Activated CD8-positive, alpha-beta memory T cell treated with anti-CD3 and anti-CD28 coated beads, Interleukin-2, amount 50 U/mL, for 24 hours (primary cell): ENCODE measurements around the gene STX5.
"Not testable (repeated sequence)": the region's sequence is repeated elsewhere in the genome, so short reads cannot be mapped to it uniquely, and the experiment has no call there.

ENCODE experiments used
- DNase-seq: peaks from one replicate; pipeline ENCODE4 v3.0.0-alpha.2; 2020; ENCODE audit errors: extremely low read depth

Gene STX5

GRCh38 chr11:62830904-62831519 lies 839 bp downstream of the STX5 start:
- DNase-seq = no peak

GRCh38 chr11:62828130-62828529 lies 3.7 kb downstream of the STX5 start:
- DNase-seq = not testable (repeated sequence)

- no peak for DNase-seq
Observed at GRCh38 chr11:62823677-62824076, 8.2 kb downstream of the STX5 start.

GRCh38 chr11:62817129-62817528 lies 14.7 kb downstream of the STX5 start:
- no peak for DNase-seq

- no peak for DNase-seq
Observed at GRCh38 chr11:62816557-62816956, 15.3 kb downstream of the STX5 start.

GRCh38 chr11:62811659-62812058 lies 20.2 kb downstream of the STX5 start:
- no peak for DNase-seq

- no peak for DNase-seq
Observed at GRCh38 chr11:62810748-62811147, 21.1 kb downstream of the STX5 start.

GRCh38 chr11:62806611-62807121 lies 25.2 kb downstream of the STX5 start:
- DNase-seq = no peak

GRCh38 chr11:62805961-62806441 lies 25.9 kb downstream of the STX5 start:
- no peak for DNase-seq

GRCh38 chr11:62805076-62805892 lies 26.6 kb downstream of the STX5 start, which contains the start of gene NXF1:
Gene NXF1 (minus strand): TSS chr11:62805440. CDS start chr11:62805356, 84 bp downstream.
- peak; percentile 87 for DNase-seq

- DNase-seq = no peak
Observed at GRCh38 chr11:62804310-62805075, 27.4 kb downstream of the STX5 start.

- no peak for DNase-seq
Observed at GRCh38 chr11:62801071-62801470, 30.8 kb downstream of the STX5 start.

- no peak for DNase-seq
Observed at GRCh38 chr11:62799486-62799885, 32.4 kb downstream of the STX5 start.

GRCh38 chr11:62796281-62796680 lies 35.6 kb downstream of the STX5 start:
- DNase-seq = no peak

GRCh38 chr11:62794201-62794775 lies 37.6 kb downstream of the STX5 start:
- DNase-seq = no peak

GRCh38 chr11:62792202-62792575 lies 39.7 kb downstream of the STX5 start:
- DNase-seq = no peak

GRCh38 chr11:62791501-62792201 lies 40.2 kb downstream of the STX5 start, which contains the start of gene TMEM223:
Gene TMEM223 (minus strand): TSS chr11:62792006. CDS start chr11:62791994, 12 bp downstream.
- peak; percentile 78 for DNase-seq

GRCh38 chr11:62789576-62789975 lies 42.3 kb downstream of the STX5 start:
- DNase-seq = no peak

GRCh38 chr11:62788991-62789390 lies 42.9 kb downstream of the STX5 start:
- no peak for DNase-seq

GRCh38 chr11:62787005-62787759 lies 44.7 kb downstream of the STX5 start, which contains the start of gene TMEM179B:
Gene TMEM179B (plus strand): TSS chr11:62787402. CDS start chr11:62787432, 30 bp downstream.
- DNase-seq = peak; percentile 99
